Loucy (cell line): ENCODE results near the gene LSM3.

Experiments used
- H2AFZ ChIP-seq: fragments of 200-600 bp; sonication (generic); 2 replicates; pipeline ENCODE4 v1.6.0; 2016; ENCODE audit warnings: antibody characterized with exemption, mild to moderate bottlenecking, low read length, moderate library complexity
- H3F3A ChIP-seq: fragments of 200-600 bp; 2 replicates; pipeline ENCODE4 v1.6.0; 2016; ENCODE audit warnings: antibody characterized with exemption, low read depth, mild to moderate bottlenecking
- H3K27me3 ChIP-seq: fragments of 200-600 bp; sonication (generic); 2 replicates; pipeline ENCODE4 v1.6.1; 2014; ENCODE audit warnings: low read length, mild to moderate bottlenecking; ENCODE audit not compliant: insufficient read depth, poor library complexity, severe bottlenecking
- H3K36me3 ChIP-seq: fragments of 200-600 bp; sonication (generic); 2 replicates; pipeline ENCODE4 v1.6.1; 2016; ENCODE audit warnings: low read length; ENCODE audit not compliant: insufficient read depth
- H3K4me1 ChIP-seq: fragments of 200-600 bp; sonication (generic); 2 replicates; pipeline ENCODE4 v1.5.1; 2014; ENCODE audit warnings: low read length, mild to moderate bottlenecking; ENCODE audit not compliant: insufficient read depth, poor library complexity, severe bottlenecking
- H3K4me2 ChIP-seq: fragments of 200-600 bp; sonication (generic); 2 replicates; pipeline ENCODE4 v1.6.0; 2014; ENCODE audit warnings: antibody characterized with exemption, low read length, low read depth, mild to moderate bottlenecking; ENCODE audit not compliant: poor library complexity, severe bottlenecking
- H3K4me3 ChIP-seq: fragments of 200-600 bp; sonication (generic); 2 replicates; pipeline ENCODE4 v1.5.1; 2014; ENCODE audit warnings: low read length, mild to moderate bottlenecking, mixed read lengths; ENCODE audit not compliant: poor library complexity, severe bottlenecking
- H3K79me2 ChIP-seq: fragments of 200-600 bp; sonication (generic); 2 replicates; pipeline ENCODE4 v1.6.1; 2014; ENCODE audit warnings: low read length; ENCODE audit not compliant: insufficient read depth
- H3K9ac ChIP-seq: fragments of 200-600 bp; sonication (generic); 2 replicates; pipeline ENCODE4 v1.6.0; 2014; ENCODE audit warnings: mild to moderate bottlenecking, low read depth, low read length, moderate library complexity; ENCODE audit not compliant: poor library complexity, severe bottlenecking
- H3K9me2 ChIP-seq: fragments of 200-600 bp; sonication (generic); replicated peaks from 2 replicates; pipeline ENCODE4 v1.6.1; 2016; ENCODE audit warnings: low read depth, low read length, mixed read lengths
- H3K9me3 ChIP-seq: fragments of 200-600 bp; sonication (generic); 2 replicates; pipeline ENCODE4 v1.6.1; 2014; ENCODE audit warnings: mild to moderate bottlenecking, antibody characterized with exemption, low read length, low read depth; ENCODE audit not compliant: insufficient read depth
- H4K20me1 ChIP-seq: fragments of 200-600 bp; sonication (generic); 2 replicates; pipeline ENCODE4 v1.6.0; 2014; ENCODE audit warnings: antibody characterized with exemption, low read length, mild to moderate bottlenecking; ENCODE audit not compliant: insufficient read depth, poor library complexity, severe bottlenecking
- EZH2phosphoT487 ChIP-seq: fragments of 200-600 bp; IDR thresholded peaks from 2 replicates; pipeline ENCODE4 v1.6.1; 2018; ENCODE audit warnings: antibody characterized with exemption, mild to moderate bottlenecking, moderate library complexity, borderline replicate concordance
- TF ChIP-seq, protein P1 (sequence below): fragments of 200-600 bp; sonication (generic); conservative IDR thresholded peaks from 2 replicates; pipeline ENCODE4 v1.5.1; 2014; ENCODE audit warnings: mild to moderate bottlenecking, antibody characterized with exemption, low read length

Gene LSM3

DNA sequence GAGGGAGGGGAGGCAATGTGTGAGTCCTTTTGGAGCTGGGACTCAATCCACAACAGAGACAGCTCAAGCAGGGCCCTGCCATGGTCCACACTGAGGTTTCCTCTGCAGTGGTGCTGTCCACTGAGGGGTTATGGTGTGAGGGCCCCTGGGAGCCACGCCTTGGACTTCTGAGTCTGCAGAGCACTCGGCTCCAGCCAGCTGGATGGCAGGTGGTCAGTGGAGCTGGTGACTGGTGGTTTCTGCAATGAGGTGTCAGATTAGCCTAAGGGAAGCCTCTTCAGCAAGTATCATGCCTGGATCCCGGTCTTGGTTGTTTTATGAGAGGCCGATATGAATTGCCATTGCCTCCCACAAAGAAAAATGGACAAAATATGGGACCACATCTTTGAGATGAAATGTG is 21.7 kb downstream of the LSM3 start:
- no peaks in the 10 kb centered on the region for H3K27me3 ChIP-seq
- H3K9me3 ChIP-seq: no peaks in the 10 kb centered on the region
- H3K9ac ChIP-seq: no peak overlapping the region
- peaks cover 4% of the 10 kb centered on the region for H4K20me1 ChIP-seq
- TF ChIP-seq, protein P1, sequence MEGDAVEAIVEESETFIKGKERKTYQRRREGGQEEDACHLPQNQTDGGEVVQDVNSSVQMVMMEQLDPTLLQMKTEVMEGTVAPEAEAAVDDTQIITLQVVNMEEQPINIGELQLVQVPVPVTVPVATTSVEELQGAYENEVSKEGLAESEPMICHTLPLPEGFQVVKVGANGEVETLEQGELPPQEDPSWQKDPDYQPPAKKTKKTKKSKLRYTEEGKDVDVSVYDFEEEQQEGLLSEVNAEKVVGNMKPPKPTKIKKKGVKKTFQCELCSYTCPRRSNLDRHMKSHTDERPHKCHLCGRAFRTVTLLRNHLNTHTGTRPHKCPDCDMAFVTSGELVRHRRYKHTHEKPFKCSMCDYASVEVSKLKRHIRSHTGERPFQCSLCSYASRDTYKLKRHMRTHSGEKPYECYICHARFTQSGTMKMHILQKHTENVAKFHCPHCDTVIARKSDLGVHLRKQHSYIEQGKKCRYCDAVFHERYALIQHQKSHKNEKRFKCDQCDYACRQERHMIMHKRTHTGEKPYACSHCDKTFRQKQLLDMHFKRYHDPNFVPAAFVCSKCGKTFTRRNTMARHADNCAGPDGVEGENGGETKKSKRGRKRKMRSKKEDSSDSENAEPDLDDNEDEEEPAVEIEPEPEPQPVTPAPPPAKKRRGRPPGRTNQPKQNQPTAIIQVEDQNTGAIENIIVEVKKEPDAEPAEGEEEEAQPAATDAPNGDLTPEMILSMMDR: no peak
- no peak for TF ChIP-seq EZH2phosphoT487
- no peak overlapping the region for H3K4me3 ChIP-seq
- H3K79me2 ChIP-seq: peaks cover 14% of the 10 kb centered on the region; the same call in 1 of the 2 replicates
- H2AFZ ChIP-seq: no peak overlapping the region
- H3F3A ChIP-seq: no peaks in the 10 kb centered on the region
- H3K4me1 ChIP-seq: no peaks in the 10 kb centered on the region
- no peak overlapping the region for H3K4me2 ChIP-seq
- peaks cover 46% of the 10 kb centered on the region; the same call in 1 of the 2 replicates for H3K36me3 ChIP-seq
- no peaks in the 10 kb centered on the region for H3K9me2 ChIP-seq

DNA sequence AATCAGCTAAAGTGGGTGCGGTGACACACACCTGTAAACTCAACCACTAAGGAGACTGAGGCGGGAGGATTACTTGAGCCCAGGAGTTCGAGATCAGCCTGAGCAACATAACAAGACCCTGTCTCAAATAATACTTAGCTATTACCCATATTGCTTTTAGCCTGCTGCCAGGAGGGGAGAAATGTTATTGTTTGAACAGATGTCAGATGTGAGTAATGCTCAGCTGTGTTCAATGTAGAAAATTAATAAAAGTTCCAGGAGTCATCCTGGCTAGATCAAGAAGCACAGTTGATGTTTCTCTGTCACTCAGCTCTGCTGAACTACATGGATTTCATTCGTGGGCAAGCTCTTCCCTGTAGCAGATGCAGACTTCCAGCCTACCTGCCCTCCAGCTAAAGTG is 22.2 kb downstream of the LSM3 start:
- H3K79me2 ChIP-seq: peaks cover 9% of the 10 kb centered on the region; the same call in 1 of the 2 replicates
- peaks cover 46% of the 10 kb centered on the region; the same call in 1 of the 2 replicates for H3K36me3 ChIP-seq
- H3F3A ChIP-seq: no peaks in the 10 kb centered on the region

DNA sequence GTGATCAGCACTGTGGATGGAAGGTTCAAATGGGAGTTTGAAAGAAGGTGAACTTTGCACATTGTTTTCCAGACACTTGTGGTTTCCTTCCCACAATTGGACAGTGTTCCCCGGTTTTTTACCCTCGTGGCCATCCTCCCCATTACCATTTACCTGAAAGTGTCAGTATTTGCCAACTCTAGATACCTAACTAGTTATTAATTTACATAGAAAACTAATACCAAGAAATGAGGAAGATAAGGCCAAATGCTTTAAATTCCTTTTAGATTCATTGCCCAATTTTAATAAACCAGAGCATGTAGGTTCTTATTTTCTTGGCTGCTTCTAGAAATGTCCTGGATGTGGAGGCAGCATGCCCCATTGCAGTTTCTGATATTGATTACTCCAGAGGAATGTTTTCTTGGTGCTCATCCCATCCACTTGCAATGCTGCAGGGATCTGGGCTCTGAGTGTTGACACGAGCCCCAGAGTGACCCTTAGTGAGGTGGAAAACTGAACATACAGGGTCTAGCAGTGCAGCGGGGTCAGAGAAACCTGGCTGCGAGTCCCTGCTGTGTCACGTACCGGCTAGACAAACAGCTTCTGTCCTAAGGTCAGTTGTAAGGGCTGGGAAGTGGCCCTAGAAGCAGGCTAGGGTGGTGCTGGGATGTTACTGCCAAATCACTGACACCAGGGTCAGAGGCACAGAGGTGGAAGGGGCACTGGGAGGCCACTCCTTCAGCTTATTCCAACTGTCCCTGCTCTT is 23.5 kb downstream of the LSM3 start:
- H2AFZ ChIP-seq: no peak overlapping the region
- H3F3A ChIP-seq: no peaks in the 10 kb centered on the region
- no peaks in the 10 kb centered on the region for H3K9me3 ChIP-seq
- H3K9me2 ChIP-seq: no peaks in the 10 kb centered on the region
- H3K4me2 ChIP-seq: no peak overlapping the region
- H3K36me3 ChIP-seq: peaks cover 35% of the 10 kb centered on the region; the same call in 1 of the 2 replicates
- no peaks in the 10 kb centered on the region for H3K4me1 ChIP-seq
- no peaks in the 10 kb centered on the region for H3K79me2 ChIP-seq
- no peaks in the 10 kb centered on the region for H3K27me3 ChIP-seq
- no peak overlapping the region for H3K4me3 ChIP-seq
- peaks cover 4% of the 10 kb centered on the region for H4K20me1 ChIP-seq
- no peak overlapping the region for H3K9ac ChIP-seq
- TF ChIP-seq, protein P1: no peak
- no peak for TF ChIP-seq EZH2phosphoT487

More for the DNA sequence above, 22.2 kb downstream of the LSM3 start:
- Histone ChIP-seq H3K4me2 (no peak overlapping the region), H3K27me3 (no peaks in the 10 kb centered on the region), H3K9ac (no peak overlapping the region), H3K4me1 (no peaks in the 10 kb centered on the region), H3K4me3 (no peak overlapping the region), H4K20me1 (peaks cover 4% of the 10 kb centered on the region), H2AFZ (no peak overlapping the region), H3K9me3 (no peaks in the 10 kb centered on the region), H3K9me2 (no peaks in the 10 kb centered on the region)
- TF ChIP-seq EZH2phosphoT487: no peak
- TF ChIP-seq, protein P1: no peak
